PC-9 (cell line): ENCODE measurements around the gene ACAP2.

Experiments
- EZH2 ChIP-seq: fragments of 200-600 bp; sonication (generic); IDR thresholded peaks from 2 replicates; pipeline ENCODE4 v1.8.0; 2017; ENCODE audit warnings: antibody characterized with exemption, low read depth
- TF ChIP-seq, protein P1 (sequence below): fragments of 200-600 bp; sonication (generic); conservative IDR thresholded peaks from 2 replicates; pipeline ENCODE4 v1.6.1; 2017; ENCODE audit warnings: mixed run types, antibody characterized with exemption, mild to moderate bottlenecking, moderate library complexity

DNA sequence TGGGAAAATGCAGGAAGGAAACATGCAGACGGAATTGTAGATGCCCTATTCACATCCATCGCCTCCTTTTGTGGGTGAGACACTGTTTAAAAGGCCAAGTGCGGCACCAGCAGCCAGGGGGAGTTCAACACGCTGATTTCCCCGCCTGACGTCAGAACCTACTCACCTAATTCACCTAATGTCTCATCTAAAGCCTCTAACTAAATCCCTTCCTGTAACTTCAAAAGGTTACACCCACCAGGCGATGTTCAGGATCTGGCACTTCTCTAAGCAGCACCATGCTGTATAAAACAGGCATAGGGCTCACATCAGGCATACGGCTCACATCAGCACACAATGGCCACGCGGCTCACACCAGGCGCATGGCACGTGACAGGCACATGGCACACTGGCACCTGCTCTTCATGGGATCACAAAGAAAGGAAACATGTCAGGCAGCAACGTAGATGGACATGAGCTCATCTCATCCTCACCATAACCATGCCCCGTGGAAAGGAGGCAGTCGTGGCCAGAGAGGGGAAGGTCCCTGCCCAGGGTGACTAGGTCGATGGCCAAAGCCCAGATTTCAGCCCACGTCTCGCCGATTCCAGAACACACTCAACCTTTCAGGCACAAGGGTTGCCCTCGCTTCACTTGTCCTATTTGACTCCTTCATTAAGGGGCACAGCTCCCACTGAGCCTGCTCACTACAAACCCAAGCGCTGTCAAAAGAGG is 193.6 kb downstream of the ACAP2 start:
- TF ChIP-seq, protein P1, sequence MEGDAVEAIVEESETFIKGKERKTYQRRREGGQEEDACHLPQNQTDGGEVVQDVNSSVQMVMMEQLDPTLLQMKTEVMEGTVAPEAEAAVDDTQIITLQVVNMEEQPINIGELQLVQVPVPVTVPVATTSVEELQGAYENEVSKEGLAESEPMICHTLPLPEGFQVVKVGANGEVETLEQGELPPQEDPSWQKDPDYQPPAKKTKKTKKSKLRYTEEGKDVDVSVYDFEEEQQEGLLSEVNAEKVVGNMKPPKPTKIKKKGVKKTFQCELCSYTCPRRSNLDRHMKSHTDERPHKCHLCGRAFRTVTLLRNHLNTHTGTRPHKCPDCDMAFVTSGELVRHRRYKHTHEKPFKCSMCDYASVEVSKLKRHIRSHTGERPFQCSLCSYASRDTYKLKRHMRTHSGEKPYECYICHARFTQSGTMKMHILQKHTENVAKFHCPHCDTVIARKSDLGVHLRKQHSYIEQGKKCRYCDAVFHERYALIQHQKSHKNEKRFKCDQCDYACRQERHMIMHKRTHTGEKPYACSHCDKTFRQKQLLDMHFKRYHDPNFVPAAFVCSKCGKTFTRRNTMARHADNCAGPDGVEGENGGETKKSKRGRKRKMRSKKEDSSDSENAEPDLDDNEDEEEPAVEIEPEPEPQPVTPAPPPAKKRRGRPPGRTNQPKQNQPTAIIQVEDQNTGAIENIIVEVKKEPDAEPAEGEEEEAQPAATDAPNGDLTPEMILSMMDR = no peak
- TF ChIP-seq EZH2 = no peak
